Erythroblast (primary cell): ENCODE results near the gene KAZN.

Experiments
- DNase-seq, 2 experiments: peaks; one replicate each; lab custom pipeline; 2025; lab: John Stamatoyannopoulos, UW
- GATA1 ChIP-seq: IDR thresholded peaks from 2 replicates; pipeline ENCODE4 v1.6.1; 2011; ENCODE audit warnings: low read depth, mild to moderate bottlenecking, control low read depth, low read length, moderate library complexity
- POLR2A ChIP-seq: IDR thresholded peaks from 2 replicates; pipeline ENCODE4 v1.6.1; 2011; ENCODE audit warnings: mild to moderate bottlenecking, low read length

KAZN gene

GRCh38 chr1:14850563-14850962 lies 252.1 kb downstream of the KAZN start:
- DNase-seq = peak; percentile 20 to 30
- TF ChIP-seq GATA1 (no peak), POLR2A (no peak)

DNA sequence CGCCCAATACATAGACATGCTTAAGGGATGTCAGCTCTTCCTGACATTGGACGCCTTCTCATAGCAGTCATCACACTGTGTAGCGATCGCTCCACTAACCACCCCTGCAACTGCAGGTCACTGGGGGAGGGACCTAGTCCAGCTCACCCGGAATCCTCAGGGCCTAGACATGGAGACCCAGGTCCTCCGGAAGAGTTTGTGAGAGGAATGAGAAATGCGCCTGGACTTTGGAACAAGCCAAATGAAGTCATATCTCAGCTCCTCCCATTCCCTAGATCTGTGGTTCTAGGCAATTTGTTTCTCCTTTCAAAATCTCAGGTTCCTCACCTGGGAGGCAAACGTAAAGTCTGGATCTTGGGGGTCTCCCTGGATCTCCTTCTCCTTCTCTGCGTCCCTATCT lies 253.3 kb downstream of the KAZN start:
- no peak for DNase-seq
- TF ChIP-seq GATA1 (no peak), POLR2A (no peak)

DNA sequence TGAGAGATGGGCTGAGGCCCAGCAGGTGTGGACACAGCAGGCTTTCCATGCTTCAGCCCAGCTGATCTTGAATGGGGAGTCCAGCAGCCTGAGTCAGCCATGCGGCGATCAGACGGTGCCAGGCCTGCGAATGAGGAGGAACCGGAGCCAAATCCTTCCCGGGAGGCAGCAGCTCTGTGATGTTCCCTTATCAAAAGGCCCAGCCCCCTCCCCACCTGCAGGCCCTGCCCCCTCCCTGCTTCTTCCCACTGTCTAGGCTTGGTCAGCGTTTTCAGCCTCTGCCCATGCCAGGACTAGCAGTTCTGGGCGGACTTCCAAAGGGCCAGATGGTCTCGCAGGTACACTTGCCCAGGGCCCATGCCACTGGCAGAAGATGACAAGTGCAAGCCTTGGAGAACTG lies 253.8 kb downstream of the KAZN start:
- no peak for TF ChIP-seq GATA1
- TF ChIP-seq POLR2A = no peak
- DNase-seq = no peak

DNA sequence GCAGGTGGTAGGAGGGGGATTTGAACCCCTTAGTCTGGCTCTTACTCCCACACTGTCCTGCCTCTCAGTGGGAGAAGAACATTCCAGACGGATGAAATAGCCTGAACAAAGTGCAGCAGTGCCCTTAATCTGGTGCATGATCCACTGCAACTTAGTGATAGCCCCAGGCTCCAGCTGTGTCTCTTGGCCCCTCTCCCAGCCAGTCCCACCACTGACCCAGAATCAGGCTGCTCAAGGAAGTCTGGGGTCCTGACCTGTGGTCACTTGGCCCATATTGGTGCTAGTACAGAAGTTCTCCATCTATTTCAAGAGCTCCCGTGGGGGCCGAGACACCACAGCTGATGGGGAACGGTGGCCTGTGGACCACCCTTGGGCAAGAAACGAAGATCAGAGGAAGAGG lies 255.0 kb downstream of the KAZN start:
- TF ChIP-seq POLR2A (no peak), GATA1 (no peak)
- DNase-seq = no peak

DNA sequence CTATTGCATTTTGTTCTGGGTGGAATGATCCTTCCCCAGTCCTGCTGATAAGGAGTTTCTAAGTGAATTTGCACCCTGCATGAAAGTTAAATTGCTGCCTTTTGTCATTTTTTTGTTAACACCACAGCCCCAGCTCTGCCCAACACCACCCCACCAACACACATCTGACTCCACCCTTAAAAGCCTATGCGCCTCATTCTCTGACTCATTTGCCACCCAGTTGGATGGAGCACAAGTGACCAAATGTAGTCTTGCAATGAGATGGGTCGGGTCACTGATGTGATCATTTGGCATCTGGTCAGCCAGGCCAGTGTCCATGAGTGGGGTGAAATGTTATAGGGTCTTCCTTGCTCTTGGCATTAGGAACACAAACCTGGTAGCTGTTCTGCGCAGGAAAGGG lies 256.8 kb downstream of the KAZN start:
- DNase-seq = no peak
- no peak for TF ChIP-seq GATA1
- TF ChIP-seq POLR2A = no peak

DNA sequence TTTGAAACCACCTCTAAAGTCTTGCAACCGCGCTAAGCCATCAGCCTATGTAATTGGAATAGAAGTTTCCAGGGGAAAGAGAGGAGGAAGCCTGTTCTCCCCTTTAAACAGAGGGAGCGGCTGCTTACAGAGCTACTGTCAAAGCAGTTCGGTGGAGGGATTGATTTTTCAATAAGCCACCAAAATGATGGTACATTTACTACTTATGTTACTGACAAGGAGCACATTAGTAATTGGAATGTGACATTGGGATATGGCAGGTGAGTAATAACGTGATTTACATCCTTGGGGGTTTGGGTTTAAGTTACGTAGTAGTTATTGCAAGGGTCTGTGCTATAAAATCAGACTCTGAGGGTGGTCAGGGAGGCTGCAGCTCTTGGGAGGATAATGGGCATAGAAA lies 257.3 kb downstream of the KAZN start:
- DNase-seq = no peak
- TF ChIP-seq GATA1 (no peak), POLR2A (no peak)

GRCh38 chr1:14857436-14858195 lies 259.1 kb downstream of the KAZN start:
- TF ChIP-seq GATA1 (no peak), POLR2A (no peak)
- no peak for DNase-seq

DNA sequence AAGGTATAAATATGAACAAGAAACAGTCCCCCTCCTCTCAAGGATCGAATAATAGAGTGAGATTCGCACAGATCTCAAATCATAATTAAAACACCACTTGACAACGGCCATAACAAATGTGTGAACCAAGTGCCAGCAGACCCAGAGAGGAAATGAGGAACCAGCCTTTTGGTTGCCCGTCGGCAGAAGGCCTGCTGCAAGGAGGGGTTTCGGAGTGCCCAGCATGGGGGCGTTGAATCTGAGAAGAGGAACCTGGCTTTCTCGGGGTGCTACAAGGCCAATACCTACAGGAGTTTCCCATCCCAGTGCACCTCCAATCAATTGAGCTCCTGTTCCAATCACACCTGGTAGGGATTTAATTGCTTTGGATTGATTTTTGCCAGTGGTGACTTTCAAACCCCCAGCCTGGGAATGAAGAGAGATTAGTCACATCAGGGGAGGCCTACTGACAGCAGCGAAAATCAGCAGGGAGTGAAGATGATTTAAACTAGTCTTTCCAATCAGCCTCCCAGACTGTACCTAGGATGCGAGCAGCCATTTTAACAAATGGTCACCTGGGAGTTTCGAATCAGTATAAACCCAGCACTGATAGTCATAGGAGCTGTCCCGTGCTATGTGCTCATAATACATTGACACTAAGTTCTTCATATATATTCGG lies 263.8 kb downstream of the KAZN start:
- TF ChIP-seq POLR2A (no peak), GATA1 (no peak)
- DNase-seq = no peak

- TF ChIP-seq POLR2A (no peak), GATA1 (no peak)
- DNase-seq = no peak
Measured at GRCh38 chr1:14865106-14865505, 266.6 kb downstream of the KAZN start.

GRCh38 chr1:14866911-14867612 lies 268.6 kb downstream of the KAZN start:
- TF ChIP-seq POLR2A (no peak), GATA1 (no peak)
- no peak for DNase-seq

DNA sequence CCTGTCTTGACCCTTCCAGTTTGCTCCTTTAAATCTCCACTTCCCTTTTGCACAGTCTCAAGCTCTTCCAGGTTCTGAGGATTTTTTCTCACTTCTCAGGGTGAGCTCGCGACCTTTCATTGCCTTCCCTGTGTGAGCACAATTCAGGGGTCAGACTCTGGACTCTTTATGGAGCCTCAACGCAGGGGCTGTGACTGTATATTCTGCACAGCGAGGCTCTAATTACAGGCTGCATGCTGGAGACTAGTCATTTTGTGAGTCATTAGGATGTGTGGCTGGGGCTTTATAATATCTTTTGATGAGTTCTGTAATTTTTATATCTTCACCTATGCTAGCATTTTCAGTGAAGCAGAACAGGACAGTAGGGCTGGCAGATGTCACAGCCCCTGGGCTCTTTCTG lies 270.7 kb downstream of the KAZN start:
- DNase-seq = no peak
- TF ChIP-seq POLR2A (no peak), GATA1 (no peak)

DNA sequence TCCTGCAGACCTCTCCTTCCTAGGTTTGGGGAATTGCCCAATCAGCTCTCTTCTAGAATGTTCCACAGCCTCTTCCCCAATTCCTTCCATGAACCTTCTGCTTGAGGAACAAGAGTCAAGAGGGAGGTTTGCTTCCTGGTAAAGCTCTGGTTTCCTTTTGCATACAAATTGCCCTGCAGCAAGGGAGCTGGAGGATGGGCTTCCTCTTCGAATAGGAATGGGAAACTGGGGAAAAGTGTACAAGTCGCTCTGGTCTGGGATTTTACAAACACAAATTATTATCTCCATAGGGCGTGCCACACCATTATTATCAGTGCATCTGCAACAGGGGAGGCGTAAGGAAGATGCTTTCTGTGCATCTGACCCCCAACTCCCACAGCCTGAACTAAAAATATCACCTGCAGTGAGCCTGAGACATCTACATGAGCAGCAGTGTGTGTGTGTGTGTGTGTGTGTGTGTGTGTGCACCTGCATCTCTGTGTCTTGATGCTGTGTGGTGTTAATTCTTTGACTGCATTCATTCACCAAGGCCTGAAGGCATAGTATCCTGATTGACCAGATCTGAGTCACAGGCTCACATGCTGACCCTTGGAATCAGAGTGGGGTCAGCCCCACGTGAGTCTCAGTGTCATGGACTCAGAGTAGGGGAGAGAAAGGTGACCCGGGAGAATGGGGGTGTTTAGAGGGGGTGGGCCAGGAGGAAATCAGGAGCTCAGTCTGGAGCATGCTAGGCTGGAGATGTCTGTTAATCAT lies 272.9 kb downstream of the KAZN start:
- DNase-seq = no peak

DNA sequence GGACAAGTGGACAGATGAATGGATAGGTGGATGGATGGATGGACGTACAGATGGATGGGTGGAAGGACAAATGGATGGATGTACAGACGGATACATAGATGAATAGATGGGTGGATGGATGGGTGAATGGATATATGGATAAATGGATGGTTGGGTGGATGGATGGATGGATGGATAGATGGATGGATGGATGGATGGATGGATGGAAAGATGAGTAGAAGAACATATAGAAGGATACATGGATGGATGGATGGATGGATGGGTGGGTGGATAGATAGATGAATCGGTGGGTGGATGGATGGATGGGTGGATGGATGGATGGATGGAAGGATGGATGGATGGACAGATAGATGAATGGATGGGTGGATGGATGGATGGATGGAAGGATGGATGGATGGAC lies 274.3 kb downstream of the KAZN start:
- DNase-seq = no peak

More for the DNA sequence above, 272.9 kb downstream of the KAZN start:
- TF ChIP-seq GATA1 (no peak), POLR2A (no peak)

More for the DNA sequence above, 274.3 kb downstream of the KAZN start:
- TF ChIP-seq GATA1 = no peak
- TF ChIP-seq POLR2A = no peak
